Daoy (cell line): ENCODE results near the gene SPON2. TPM values are rescaled to one million over a fixed set of nuclear protein-coding genes. Genes with fewer than 3 reads are reported as not detected.

Source experiments
- DNase-seq: peaks from one replicate; pipeline ENCODE4 v3.0.0-alpha.2; 2015; ENCODE audit warnings: low read depth
- total RNA-seq: library from RNA; depleted of rRNA; stranded (reverse); fragments of >200 nt; shearing (Covaris generic); gene quantifications from 2 replicates; pipeline ENCODE4 v1.2.3, GENCODE V29; 2014

The SPON2 gene
- total RNA-seq, 1 experiment from 2014 or later: 0.29 TPM

- no peak for DNase-seq
These were observed 781 bp upstream of the SPON2 start for GRCh38 chr4:1172971-1173757.

- DNase-seq: no peak
These were observed 814 bp downstream of the SPON2 start for GRCh38 chr4:1171311-1172227.

- no peak for DNase-seq
These were observed 1.4 kb downstream of the SPON2 start for GRCh38 chr4:1170976-1171310.

- DNase-seq: no peak
These were observed 2.0 kb downstream of the SPON2 start for GRCh38 chr4:1170156-1170975.

GRCh38 chr4:1169691-1170096 is 2.7 kb downstream of the SPON2 start:
- no peak for DNase-seq

GRCh38 chr4:1169171-1169671 is 3.2 kb downstream of the SPON2 start:
- DNase-seq: no peak

- no peak for DNase-seq
These were observed 3.9 kb downstream of the SPON2 start for GRCh38 chr4:1168191-1169101.

- peak; percentile 94 for DNase-seq
These were observed 5.0 kb downstream of the SPON2 start for GRCh38 chr4:1167244-1167949.

GRCh38 chr4:1166509-1167243 is 5.7 kb downstream of the SPON2 start:
- no peak for DNase-seq

GRCh38 chr4:1164956-1165545 is 7.3 kb downstream of the SPON2 start:
- no peak for DNase-seq

GRCh38 chr4:1164444-1164843 is 7.9 kb downstream of the SPON2 start:
- DNase-seq: no peak

GRCh38 chr4:1164040-1164439 is 8.3 kb downstream of the SPON2 start:
- DNase-seq: no peak

- DNase-seq: no peak
These were observed 12.0 kb downstream of the SPON2 start for GRCh38 chr4:1160351-1160750.

GRCh38 chr4:1156069-1156468 is 16.3 kb downstream of the SPON2 start:
- no peak for DNase-seq

- DNase-seq: no peak
These were observed 17.1 kb downstream of the SPON2 start for GRCh38 chr4:1155314-1155713.

GRCh38 chr4:1154523-1155182 is 17.7 kb downstream of the SPON2 start:
- peak; percentile 28 for DNase-seq

GRCh38 chr4:1154126-1154522 is 18.3 kb downstream of the SPON2 start:
- no peak for DNase-seq

GRCh38 chr4:1153567-1154090 is 18.8 kb downstream of the SPON2 start:
- DNase-seq: no peak
